K562 (cell line): Measurements from ENCODE around the gene SUDS3. TPM values are rescaled to one million over a fixed set of nuclear protein-coding genes. Genes with fewer than 3 reads are reported as not detected.

Experiments used
- CHD7 ChIP-seq: fragments of 200-600 bp; sonication (generic); IDR thresholded peaks from one replicate; pipeline ENCODE4 v1.6.1; 2012; ENCODE audit warnings: mild to moderate bottlenecking, low read depth, low read length, inconsistent platforms
- EZH2 ChIP-seq: IDR thresholded peaks from 2 replicates; pipeline ENCODE4 v1.6.1; 2012; ENCODE audit warnings: low read depth, mild to moderate bottlenecking, inconsistent platforms, low read length, borderline replicate concordance
- HDAC3 ChIP-seq: fragments of 450-650 bp; IDR thresholded peaks from 2 replicates; pipeline ENCODE4 v1.6.1; 2018; ENCODE audit warnings: borderline replicate concordance, mild to moderate bottlenecking, moderate library complexity; ENCODE audit not compliant: partially characterized antibody
- HDAC8 ChIP-seq: fragments of 450-650 bp; IDR thresholded peaks from 2 replicates; pipeline ENCODE4 v1.6.1; 2016; ENCODE audit warnings: mild to moderate bottlenecking, missing genetic modification characterization, moderate library complexity, missing compliant biosample characterization
- HOXB6 ChIP-seq: fragments of 250-450 bp; sonication (Bioruptor Pico); IDR thresholded peaks from 2 replicates; pipeline ENCODE4 v1.5.1; 2022; ENCODE audit warnings: mild to moderate bottlenecking, borderline replicate concordance
- NCOA2 ChIP-seq, 2 experiments: fragments of 450-650 bp; IDR thresholded peaks; 2 replicates each; pipeline ENCODE4 v1.6.1; 2018; ENCODE audit warnings: mild to moderate bottlenecking in 2 of 2, moderate library complexity in 1 of 2; ENCODE audit not compliant: partially characterized antibody in 2 of 2
- NFRKB ChIP-seq: fragments of 450-650 bp; IDR thresholded peaks from 2 replicates; pipeline ENCODE4 v1.6.1; 2016; ENCODE audit warnings: low read depth
- PRMT5 ChIP-seq: sonication (generic); formaldehyde crosslinking; IDR thresholded peaks from 2 replicates; pipeline ENCODE4 v1.5.0; 2020; ENCODE audit warnings: missing genetic modification reagents
- RBBP5 ChIP-seq: fragments of 200-600 bp; sonication (generic); IDR thresholded peaks from 2 replicates; pipeline ENCODE4 v1.6.1; 2012; ENCODE audit warnings: borderline replicate concordance, mild to moderate bottlenecking, low read length, control low read depth, inconsistent platforms; ENCODE audit not compliant: insufficient read depth, poor library complexity, severe bottlenecking
- SFPQ ChIP-seq: fragments of 200-400 bp; formaldehyde crosslinking; IDR thresholded peaks from 2 replicates; pipeline ENCODE4 v1.6.1; 2017; ENCODE audit warnings: mild to moderate bottlenecking, low read depth, low read length, moderate library complexity
- TAF7 ChIP-seq: fragments of 450-650 bp; IDR thresholded peaks from 2 replicates; pipeline ENCODE4 v1.6.1; 2016; ENCODE audit warnings: missing genetic modification characterization, missing compliant biosample characterization
- TFAM ChIP-seq: fragments of 250-450 bp; sonication (Bioruptor Pico); conservative IDR thresholded peaks from 2 replicates; pipeline ENCODE4 v1.5.0; 2021; ENCODE audit warnings: mild to moderate bottlenecking, moderate library complexity
- ZNF175 ChIP-seq: fragments of 200-800 bp; sonication (Bioruptor generic); IDR thresholded peaks from 2 replicates; pipeline ENCODE4 v1.6.1; 2016; ENCODE audit warnings: low read depth, mild to moderate bottlenecking, missing genetic modification characterization, missing compliant biosample characterization
- ZNF316 ChIP-seq: fragments of 450-650 bp; IDR thresholded peaks from 2 replicates; pipeline ENCODE4 v1.6.1; 2016
- polyA plus RNA-seq, 8 experiments: library from polyadenylated mRNA; depleted of rRNA in 4 of 8; stranded (reverse) in 5 of 8; unstranded in 3 of 8; fragments of >200 nt; fragmentation: Nextera tagmentation in 2 of 8; fragmentation: Illumina TruSeq in 1 of 8; extraction: Ambion mirVana in 2 of 8; extraction: Trizol in 1 of 8; gene quantifications; 2 replicates each; pipeline versions ENCODE4 v1.2.1 to v1.2.3, GENCODE V29; 2011 to 2014; ENCODE audit warnings: inconsistent platforms in 1 of 8, missing spikeins in 1 of 8
- total RNA-seq, 7 experiments: library from RNA; depleted of rRNA in 6 of 7; stranded (reverse); fragments of >200 nt in 6 of 7; fragmentation: Illumina TruSeq in 2 of 7; extraction: Trizol in 2 of 7; gene quantifications; 2 replicates each; pipeline versions ENCODE4 v1.2.1 to v1.2.3, GENCODE V29; 2011 to 2021; ENCODE audit warnings: low replicate concordance in 1 of 7

Gene SUDS3
- total and polyA plus RNA-seq, 9 of the 15 experiments (the other 6 are each of a cell fraction or from before 2014, with no cell fraction given) = 6.6 to 30.5 (median 23.3) TPM

GRCh38 chr12:118372541-118373495 is 3.5 kb upstream of the SUDS3 start, which contains the start of gene TAOK3 (continued):
- no peak for TF ChIP-seq NFRKB
- TF ChIP-seq CHD7 = no peak
- no peak for TF ChIP-seq EZH2
- peak; percentile 92 for TF ChIP-seq TAF7 (tag)
- no peak for TF ChIP-seq HDAC8 (tag)
- TF ChIP-seq NCOA2 (IDR thresholded peaks at IDR 0.05; ENCODE audit: partially characterized antibody in 2 of 2) = no peak
- no peak for TF ChIP-seq ZNF175 (CRISPR knock-in tag)
- TF ChIP-seq PRMT5 (CRISPR knock-in tag) = no peak
- peak; percentile 91 for TF ChIP-seq RBBP5
- TF ChIP-seq TFAM (CRISPR knock-in tag) = no peak
- TF ChIP-seq HOXB6 = no peak
- no peak for TF ChIP-seq HDAC3
- no peak for TF ChIP-seq SFPQ
- no peak for TF ChIP-seq ZNF316
